Bronchial epithelial cell (primary cell): ENCODE results near the gene KRT7. TPM values are rescaled to one million over a fixed set of nuclear protein-coding genes. Genes with fewer than 3 reads are reported as not detected.
"Not testable (repeated sequence)": the region's sequence is repeated elsewhere in the genome, so short reads cannot be mapped to it uniquely, and the experiment has no call there.

Experiments used
- DNase-seq: peaks from one replicate; pipeline ENCODE4 v3.0.0-alpha.2; 2010; ENCODE audit warnings: low read depth
- FAIRE-seq: peaks from 2 replicates; lab custom pipeline; 2011; peaks lifted over from hg19 to GRCh38; lab: Jason Lieb, UNC
- H3K27me3 ChIP-seq: 2 replicates; pipeline ENCODE4 v1.5.1; 2011; ENCODE audit warnings: low read length; ENCODE audit not compliant: control insufficient read depth, insufficient read depth
- H3K36me3 ChIP-seq: 2 replicates; pipeline ENCODE4 v1.5.1; 2011; ENCODE audit warnings: low read length; ENCODE audit not compliant: control insufficient read depth, insufficient read depth
- H3K4me3 ChIP-seq: 2 replicates; pipeline ENCODE4 v1.5.1; 2011; ENCODE audit warnings: mild to moderate bottlenecking, low read depth, low read length, control low read depth
- total RNA-seq: library from RNA; depleted of rRNA; stranded (reverse); fragments of >200 nt; gene quantifications from 2 replicates; pipeline ENCODE4 v1.2.1, GENCODE V29; 2014
- TF ChIP-seq, protein P1 (sequence below): IDR thresholded peaks from 2 replicates; pipeline ENCODE4 v1.5.1; 2011; ENCODE audit warnings: mild to moderate bottlenecking, moderate library complexity, low read length, control low read depth, inconsistent platforms; ENCODE audit not compliant: insufficient read depth, severe bottlenecking

Gene KRT7
- total RNA-seq, 1 donor from 2014 or later = 895 TPM

DNA sequence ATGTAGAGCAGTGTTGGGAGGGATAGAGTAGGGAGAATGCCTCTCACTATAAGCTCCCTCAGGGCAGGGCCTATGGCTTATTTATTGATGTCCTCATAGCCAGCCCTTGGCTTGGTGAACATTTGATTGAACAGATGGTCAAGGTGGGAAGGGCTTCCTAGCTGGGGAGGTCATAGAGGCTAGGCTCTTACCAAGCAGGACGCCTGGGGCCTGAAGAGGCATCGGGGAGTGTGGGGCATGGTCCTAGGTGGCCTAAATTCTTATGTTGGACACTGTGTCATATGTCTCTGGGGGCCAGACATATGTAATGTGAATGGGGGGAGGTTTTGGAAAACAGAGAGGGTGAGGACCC, 23.5 kb downstream of the KRT7 start:
- Histone ChIP-seq H3K27me3 (peaks cover 2% of the 10 kb centered on the region), H3K36me3 (no peaks in the 10 kb centered on the region), H3K4me3 (no peak overlapping the region)
- TF ChIP-seq, protein P1, sequence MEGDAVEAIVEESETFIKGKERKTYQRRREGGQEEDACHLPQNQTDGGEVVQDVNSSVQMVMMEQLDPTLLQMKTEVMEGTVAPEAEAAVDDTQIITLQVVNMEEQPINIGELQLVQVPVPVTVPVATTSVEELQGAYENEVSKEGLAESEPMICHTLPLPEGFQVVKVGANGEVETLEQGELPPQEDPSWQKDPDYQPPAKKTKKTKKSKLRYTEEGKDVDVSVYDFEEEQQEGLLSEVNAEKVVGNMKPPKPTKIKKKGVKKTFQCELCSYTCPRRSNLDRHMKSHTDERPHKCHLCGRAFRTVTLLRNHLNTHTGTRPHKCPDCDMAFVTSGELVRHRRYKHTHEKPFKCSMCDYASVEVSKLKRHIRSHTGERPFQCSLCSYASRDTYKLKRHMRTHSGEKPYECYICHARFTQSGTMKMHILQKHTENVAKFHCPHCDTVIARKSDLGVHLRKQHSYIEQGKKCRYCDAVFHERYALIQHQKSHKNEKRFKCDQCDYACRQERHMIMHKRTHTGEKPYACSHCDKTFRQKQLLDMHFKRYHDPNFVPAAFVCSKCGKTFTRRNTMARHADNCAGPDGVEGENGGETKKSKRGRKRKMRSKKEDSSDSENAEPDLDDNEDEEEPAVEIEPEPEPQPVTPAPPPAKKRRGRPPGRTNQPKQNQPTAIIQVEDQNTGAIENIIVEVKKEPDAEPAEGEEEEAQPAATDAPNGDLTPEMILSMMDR = no peak
- DNase-seq (no peak), FAIRE-seq (no peak)

DNA sequence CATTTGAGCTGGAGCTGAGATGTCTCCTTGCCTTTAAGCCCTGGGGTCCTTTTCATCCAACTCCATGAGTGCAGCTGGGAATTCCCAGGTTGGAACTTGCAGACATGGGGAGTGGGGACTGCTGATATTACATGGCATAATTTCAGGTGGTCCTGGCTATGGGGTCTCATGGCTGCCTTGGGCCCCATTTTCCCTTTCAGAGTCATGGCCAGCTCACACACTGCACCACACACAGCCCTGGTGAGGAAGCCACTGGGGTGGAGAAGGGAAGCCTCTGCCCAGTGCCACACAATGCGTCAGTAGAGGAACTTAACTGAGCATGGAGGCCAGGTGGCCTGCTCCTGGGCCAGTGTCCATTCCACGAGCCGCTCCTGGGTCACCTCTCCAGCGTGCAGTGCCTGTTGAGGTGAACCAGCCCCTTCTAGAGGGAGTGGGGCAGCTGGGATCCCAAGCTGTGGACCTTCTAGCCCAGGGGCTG, 24.1 kb downstream of the KRT7 start:
- no peaks in the 10 kb centered on the region for H3K36me3 ChIP-seq
- TF ChIP-seq, protein P1 = no peak
- H3K27me3 ChIP-seq = peaks cover 2% of the 10 kb centered on the region
- FAIRE-seq (no peak), DNase-seq (no peak)
- no peak overlapping the region for H3K4me3 ChIP-seq

DNA sequence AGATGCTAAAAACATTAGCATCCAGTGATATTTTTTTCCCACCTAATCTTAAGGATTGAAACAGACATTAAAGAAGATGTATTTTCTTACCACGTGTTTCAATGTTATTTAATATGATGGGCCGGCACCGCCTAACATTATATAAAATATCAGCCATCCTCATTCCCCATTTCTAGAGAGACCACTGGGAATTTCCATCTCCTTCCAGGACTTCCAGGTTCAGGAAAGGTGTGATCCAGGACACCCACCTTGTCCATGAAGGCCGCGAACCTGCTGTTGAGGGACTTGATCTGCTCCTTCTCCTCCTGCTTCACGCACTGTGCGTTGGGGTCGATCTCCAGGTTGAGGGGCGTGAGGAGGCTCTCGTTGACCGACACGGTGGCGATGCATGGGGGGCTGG, 24.9 kb downstream of the KRT7 start:
- H3K4me3 ChIP-seq, H3K36me3 ChIP-seq, DNase-seq, FAIRE-seq, H3K27me3 ChIP-seq: not testable (repeated sequence)

DNA sequence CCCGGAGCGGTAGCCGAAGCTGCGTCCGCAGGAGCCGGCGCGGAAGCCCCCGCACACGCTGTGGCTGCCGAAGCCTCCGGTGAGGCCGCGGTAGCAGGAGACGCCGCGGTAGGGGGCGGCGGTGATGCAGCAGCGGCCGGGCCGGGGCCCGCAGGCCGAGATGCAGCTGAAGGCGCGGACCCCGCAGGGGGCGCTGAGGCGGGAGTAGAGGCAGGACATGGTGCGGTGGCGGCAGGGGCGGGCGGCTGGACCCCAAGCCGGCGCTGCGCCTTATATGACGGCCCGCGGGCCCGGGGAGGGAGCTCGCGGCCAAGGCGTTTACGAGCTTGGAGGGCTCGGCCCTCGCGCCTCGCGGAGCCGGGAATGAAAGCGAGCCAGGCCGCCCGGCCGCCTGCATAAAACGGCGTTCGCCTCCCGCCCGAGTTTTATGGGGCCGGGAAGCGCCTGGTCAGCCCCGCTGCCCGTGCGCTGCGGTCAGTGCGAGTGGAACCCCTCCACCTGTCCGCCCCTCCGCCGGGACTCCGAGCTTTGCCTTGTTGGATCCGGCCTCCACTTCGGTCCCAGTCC, 25.4 kb downstream of the KRT7 start:
- FAIRE-seq = no peak
- Histone ChIP-seq H3K27me3 (peaks cover 2% of the 10 kb centered on the region), H3K4me3 (no peak overlapping the region), H3K36me3 (no peaks in the 10 kb centered on the region)
- no peak for DNase-seq
- TF ChIP-seq, protein P1 = no peak

DNA sequence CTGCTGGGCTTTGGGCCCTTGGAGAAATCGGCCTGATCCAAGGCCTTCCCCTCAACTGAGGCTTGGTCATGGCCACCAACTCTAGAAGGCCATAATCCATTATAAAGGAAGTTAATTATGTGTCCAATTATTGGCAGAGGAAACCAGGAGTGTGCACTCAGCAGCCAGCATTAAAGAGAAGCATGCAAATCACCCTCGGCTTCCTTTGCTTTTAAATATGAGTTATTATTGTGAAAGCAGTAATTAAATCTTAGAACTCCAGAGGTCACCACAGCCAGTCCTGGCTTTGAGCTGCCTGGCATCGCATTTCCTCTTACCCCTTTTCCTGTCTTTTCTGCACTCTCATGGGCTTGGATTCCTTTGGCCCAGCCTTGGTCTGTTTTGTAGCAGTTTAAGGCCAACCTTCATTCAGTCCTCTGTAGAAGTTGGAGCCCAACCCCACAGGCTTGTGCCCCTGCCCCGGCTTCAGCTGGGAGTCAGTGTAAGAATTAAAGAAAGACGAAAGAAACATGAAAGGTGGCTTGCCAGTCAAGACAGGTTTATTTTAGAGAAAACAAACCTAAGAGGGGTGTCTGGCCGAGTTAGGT, 26.7 kb downstream of the KRT7 start:
- H3K36me3 ChIP-seq = no peaks in the 10 kb centered on the region
- peaks cover 2% of the 10 kb centered on the region for H3K27me3 ChIP-seq
- FAIRE-seq (no peak), DNase-seq (no peak)
- no peak overlapping the region for H3K4me3 ChIP-seq
- TF ChIP-seq, protein P1 = no peak

DNA sequence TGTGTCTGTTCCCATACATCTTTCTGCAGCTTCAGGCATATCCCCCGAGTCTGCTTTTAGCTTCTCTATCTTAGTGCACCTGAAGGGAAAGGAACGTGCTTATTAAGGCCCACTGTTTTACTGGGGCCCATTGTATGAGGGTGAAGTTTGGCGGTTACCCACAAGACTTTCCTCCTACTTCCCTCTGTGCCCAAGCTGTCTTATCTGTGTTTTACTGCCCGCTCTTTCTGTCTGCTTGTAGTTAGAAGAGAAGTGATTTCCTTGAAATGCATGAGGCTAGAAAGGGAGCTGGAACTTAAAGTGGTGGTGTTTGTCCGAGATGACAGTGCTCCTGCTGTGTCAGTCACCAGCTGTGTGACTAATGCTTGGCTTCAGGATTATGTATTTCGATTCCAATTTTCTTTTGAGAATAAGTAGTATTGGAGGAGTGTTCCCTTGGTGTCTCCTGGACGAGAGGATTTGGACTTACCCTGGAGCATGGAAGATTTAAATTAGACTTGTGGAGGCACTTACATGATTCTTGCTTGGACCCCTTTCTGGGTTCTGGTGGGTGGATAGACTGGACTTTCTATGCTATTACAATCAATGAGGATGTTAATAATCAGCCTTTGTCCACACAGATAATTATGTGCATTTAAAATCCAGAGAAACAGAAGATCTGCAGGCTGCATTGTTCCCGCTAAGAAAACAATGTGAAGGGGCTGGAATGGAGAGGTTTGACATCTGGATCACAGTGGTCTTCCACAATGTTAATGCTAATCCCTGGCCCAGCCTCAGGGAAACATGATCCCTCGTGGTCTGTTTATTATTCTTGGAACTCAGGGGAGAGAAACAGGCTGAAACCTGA, 27.5 kb downstream of the KRT7 start:
- TF ChIP-seq, protein P1 = no peak
- H3K4me3 ChIP-seq = no peak overlapping the region
- peaks cover 2% of the 10 kb centered on the region for H3K27me3 ChIP-seq
- no peaks in the 10 kb centered on the region for H3K36me3 ChIP-seq
- DNase-seq (no peak), FAIRE-seq (no peak)
